Measurements from ENCODE around the gene ZSWIM9. TPM values are rescaled to one million over a fixed set of nuclear protein-coding genes. Genes with fewer than 3 reads are reported as not detected.
A peak's percentile ranks its signal among the peaks of the same experiment; 100 is the strongest.

Gene ZSWIM9
- total RNA-seq = 10 to 100 TPM in 1 of 2 experiments, 1 to 10 TPM in 1; 9.0 to 10.3 TPM

DNA sequence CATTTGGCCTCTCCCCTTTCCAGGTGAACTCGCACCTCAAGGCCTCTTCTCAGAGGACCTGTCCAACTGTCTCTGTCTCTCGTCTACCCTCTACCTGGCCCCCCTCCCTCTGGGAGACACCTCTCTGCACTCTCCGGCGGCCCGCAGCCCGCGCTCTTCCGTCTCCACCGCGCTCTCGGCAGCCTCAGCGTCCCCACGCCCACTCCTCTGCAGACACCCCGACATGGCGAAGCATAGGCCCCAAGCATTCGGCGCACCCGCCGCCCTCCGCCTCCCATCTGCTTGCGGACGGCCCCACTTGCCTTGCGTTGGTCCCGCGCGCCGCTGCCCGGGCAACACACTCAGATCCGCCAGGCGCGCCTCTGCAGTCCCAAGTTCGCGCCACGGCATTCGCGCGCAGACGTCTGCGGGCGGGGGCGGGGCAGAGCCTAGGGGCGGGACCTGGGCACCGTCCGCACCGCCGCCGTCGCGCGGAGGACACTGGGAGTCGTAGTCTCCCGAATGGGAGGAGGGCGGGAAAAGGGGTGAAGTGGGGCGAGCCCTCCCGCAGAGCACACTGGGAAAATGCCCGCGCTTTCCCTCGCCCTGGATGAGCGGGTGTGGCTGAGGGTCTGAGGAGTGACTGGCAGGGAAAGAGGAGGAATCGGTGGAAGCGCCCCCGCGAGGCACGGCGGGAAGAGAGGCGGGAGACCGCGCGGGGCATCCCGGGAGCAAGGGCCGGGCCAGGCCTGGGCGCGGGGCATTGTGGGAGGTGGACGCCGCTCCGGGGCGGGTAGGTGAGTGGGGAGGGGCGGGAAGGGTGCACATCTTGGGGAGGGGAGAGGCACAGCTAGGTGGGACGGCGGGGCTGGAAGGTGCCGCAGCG, at the start of gene ZSWIM9, which contains the start of gene LIG1:
TSS of gene ZSWIM9 (plus strand) at position 742 of the 865 bp plus-strand sequence. CDS start 1,123 bp downstream, outside the sequence.
TSS of gene LIG1 (minus strand) at position 406 of the 865 bp plus-strand sequence. CDS start 4,778 bp downstream, outside the sequence.
- ChIA-PET POLR2A (interaction anchor here (0.6 to 1.2 kb wide), 3 partner anchors 27 to 90 kb away, joined by 3 to 4 read pairs (median 3); no protein-coding TSS in a partner anchor), CTCF (interaction anchor here (1.3 to 1.8 kb wide), 2 partner anchors 63 to 91 kb away, joined by 5 to 7 read pairs; no protein-coding TSS in a partner anchor)
- ATAC-seq = peak; percentile 93

DNA sequence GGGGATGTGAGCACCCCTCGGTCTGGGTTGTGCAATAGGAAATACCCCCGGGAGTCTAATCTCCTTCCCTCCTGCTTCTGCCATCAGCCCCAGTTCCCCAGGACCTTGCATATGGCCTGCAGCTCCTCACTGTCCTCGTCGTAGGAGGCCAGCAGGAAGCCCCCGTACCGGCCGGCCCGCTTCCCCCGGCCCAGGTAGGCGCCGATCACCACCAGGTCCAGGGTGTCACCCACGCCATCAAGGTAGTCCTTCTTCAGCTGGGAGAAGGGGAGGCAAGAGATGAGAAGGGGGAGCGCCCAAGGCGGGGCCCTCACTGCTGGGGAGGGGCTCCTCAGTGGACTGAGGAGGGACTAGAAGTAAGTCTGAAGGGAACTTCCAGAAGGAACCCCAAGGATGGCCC, 49.4 kb upstream of the ZSWIM9 start:
- Mint-ChIP-seq H3K4me1 (ENCODE audit: low read depth) (peaks cover 25% of the 10 kb centered on the region), H3K27ac (no peak overlapping the region), H3K4me3 (no peak overlapping the region), H3K36me3 (ENCODE audit: low read depth) (peaks cover 65% of the 10 kb centered on the region), H3K9me3 (ENCODE audit: insufficient read depth) (no peaks in the 10 kb centered on the region), H3K27me3 (ENCODE audit: low read depth) (no peaks in the 10 kb centered on the region)
- ChIA-PET POLR2A (interaction anchor here (0.7 kb wide), 1 partner anchor 11 kb away, joined by 5 read pairs; the partner anchor contains the start of gene PLA2G4C), CTCF (no interaction called here)
- ATAC-seq = no peak
- DNase-seq = no peak

More for the DNA sequence above, at the start of gene ZSWIM9, which contains the start of gene LIG1:
- peaks cover 49% of the 10 kb centered on the region for H3K36me3 Mint-ChIP-seq (ENCODE audit: low read depth)
- peak within 1 kb of the TSS; percentile 88 for H3K4me3 Mint-ChIP-seq
- H3K9me3 Mint-ChIP-seq (ENCODE audit: insufficient read depth) = no peaks in the 10 kb centered on the region
- no peaks in the 10 kb centered on the region for H3K27me3 Mint-ChIP-seq (ENCODE audit: low read depth)
- H3K4me1 Mint-ChIP-seq (ENCODE audit: low read depth) = peaks cover 44% of the 10 kb centered on the region
- peak; percentile 93 for DNase-seq
- peak within 1 kb of the TSS; percentile 98 for H3K27ac Mint-ChIP-seq

DNA sequence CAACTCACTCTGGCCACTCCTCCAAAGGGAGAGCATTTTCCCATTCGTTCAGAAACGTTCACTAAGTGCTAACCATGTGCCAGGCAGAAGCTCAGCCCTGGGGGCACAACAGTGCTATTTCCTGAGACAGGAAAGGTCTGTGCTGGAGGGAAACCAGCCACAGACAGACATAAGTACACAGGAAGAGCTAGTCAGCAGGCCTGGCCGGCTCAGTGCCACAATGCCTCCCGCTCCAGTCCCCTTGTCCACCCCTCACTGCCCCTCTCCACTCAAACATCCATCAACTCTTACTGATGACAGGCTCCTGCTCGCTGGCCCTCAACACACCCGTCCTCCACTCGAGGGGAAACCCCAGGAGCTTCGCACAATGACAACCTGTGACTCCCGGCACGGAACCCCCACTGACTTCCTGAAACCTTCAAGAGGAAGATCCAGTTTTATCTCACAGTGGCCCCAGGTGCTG, 48.5 kb upstream of the ZSWIM9 start:
- POLR2A ChIA-PET = interaction anchor here (2.5 kb wide), 1 partner anchor 11 kb away, joined by 11 read pairs; the partner anchor contains the start of gene PLA2G4C
- DNase-seq (no peak), ATAC-seq (no peak)
- Mint-ChIP-seq H3K36me3 (ENCODE audit: low read depth) (peaks cover 66% of the 10 kb centered on the region), H3K27ac (peak overlapping the region; percentile 81), H3K4me1 (ENCODE audit: low read depth) (peaks cover 25% of the 10 kb centered on the region), H3K4me3 (no peak overlapping the region), H3K27me3 (ENCODE audit: low read depth) (no peaks in the 10 kb centered on the region), H3K9me3 (ENCODE audit: insufficient read depth) (no peaks in the 10 kb centered on the region)
- CTCF ChIA-PET = interaction anchor here (1.1 kb wide), 1 partner anchor 31 kb away, joined by 4 read pairs; no protein-coding TSS in a partner anchor

DNA sequence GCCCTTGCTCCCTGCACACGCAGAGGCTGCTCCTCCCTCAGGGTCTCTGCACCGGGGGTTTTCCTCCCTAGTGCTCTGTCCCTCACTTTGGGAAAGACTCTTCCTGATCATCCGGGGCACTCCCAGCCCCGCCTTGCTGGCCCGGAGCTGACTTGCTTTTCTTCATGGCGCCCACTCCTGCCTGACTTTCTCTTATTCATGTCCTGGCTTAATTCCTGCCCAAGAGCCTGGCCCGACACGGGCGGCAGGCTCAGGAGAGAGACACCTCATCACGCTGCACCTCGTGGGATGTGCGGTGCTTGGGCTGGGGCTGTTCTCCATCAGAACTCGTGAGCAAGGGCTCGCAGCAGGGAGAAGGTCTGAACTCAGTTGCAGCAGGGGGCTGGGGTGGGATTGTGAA, 48.1 kb upstream of the ZSWIM9 start:
- CTCF ChIA-PET = interaction anchor here (1.1 kb wide), 1 partner anchor 30 kb away, joined by 4 read pairs; no protein-coding TSS in a partner anchor
- ATAC-seq (no peak), DNase-seq (no peak)
- H3K9me3 Mint-ChIP-seq (ENCODE audit: insufficient read depth) = no peaks in the 10 kb centered on the region
- H3K4me3 Mint-ChIP-seq = no peak overlapping the region
- H3K27ac Mint-ChIP-seq = peak overlapping the region; percentile 81
- POLR2A ChIA-PET = interaction anchor here (2.5 kb wide), 1 partner anchor 12 kb away, joined by 11 read pairs; the partner anchor contains the start of gene PLA2G4C
- peaks cover 67% of the 10 kb centered on the region for H3K36me3 Mint-ChIP-seq (ENCODE audit: low read depth)
- H3K27me3 Mint-ChIP-seq (ENCODE audit: low read depth) = no peaks in the 10 kb centered on the region
- H3K4me1 Mint-ChIP-seq (ENCODE audit: low read depth) = peaks cover 24% of the 10 kb centered on the region

DNA sequence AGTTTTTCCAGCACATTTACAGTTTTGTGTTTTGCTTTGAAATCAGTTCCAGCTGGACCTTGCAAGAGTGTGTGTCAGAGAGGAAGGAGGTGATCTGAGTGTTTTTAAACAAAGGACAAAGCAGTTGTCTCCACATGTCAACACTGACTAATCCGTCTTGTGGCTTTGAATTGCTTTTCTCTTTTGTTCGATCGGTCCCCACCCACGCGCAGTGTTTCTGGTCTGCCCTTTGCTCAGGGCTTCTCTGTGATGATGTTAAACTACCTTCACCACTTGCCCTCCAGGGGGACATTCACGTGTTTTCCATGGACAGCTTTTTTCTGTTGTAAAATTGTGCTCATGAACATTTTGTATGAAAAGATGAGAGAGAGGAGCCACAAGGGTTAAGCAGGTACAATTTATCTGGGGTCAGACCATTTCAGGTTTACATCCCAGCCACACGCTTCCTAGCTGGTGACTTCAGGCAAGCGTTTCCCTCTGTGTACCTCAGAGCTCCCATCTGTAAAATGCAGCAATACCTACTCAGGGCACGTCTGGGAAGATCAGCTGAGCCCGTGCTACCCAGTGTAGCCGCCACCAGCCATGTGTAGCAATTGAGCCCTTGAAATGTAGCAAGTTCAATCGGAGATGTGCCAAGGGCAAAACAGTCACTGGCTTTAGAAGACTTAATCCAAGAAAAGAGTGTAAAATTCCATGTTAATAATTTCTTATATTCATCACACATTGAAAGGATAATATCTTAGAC, 46.4 kb upstream of the ZSWIM9 start:
- no peak for ATAC-seq
- H3K9me3 Mint-ChIP-seq (ENCODE audit: insufficient read depth) = no peaks in the 10 kb centered on the region
- H3K27me3 Mint-ChIP-seq (ENCODE audit: low read depth) = no peaks in the 10 kb centered on the region
- peaks cover 69% of the 10 kb centered on the region for H3K36me3 Mint-ChIP-seq (ENCODE audit: low read depth)
- H3K27ac Mint-ChIP-seq = no peak overlapping the region
- POLR2A ChIA-PET = interaction anchor here (2.5 kb wide), 1 partner anchor 13 kb away, joined by 11 read pairs; the partner anchor contains the start of gene PLA2G4C
- no peak overlapping the region for H3K4me3 Mint-ChIP-seq
- peaks cover 15% of the 10 kb centered on the region for H3K4me1 Mint-ChIP-seq (ENCODE audit: low read depth)
- CTCF ChIA-PET = interaction anchor here (0.7 to 3.2 kb wide), 5 partner anchors 14 to 161 kb away, joined by 3 to 11 read pairs (median 4); partner anchors contain the start of gene PLA2G4C
- no peak for DNase-seq

DNA sequence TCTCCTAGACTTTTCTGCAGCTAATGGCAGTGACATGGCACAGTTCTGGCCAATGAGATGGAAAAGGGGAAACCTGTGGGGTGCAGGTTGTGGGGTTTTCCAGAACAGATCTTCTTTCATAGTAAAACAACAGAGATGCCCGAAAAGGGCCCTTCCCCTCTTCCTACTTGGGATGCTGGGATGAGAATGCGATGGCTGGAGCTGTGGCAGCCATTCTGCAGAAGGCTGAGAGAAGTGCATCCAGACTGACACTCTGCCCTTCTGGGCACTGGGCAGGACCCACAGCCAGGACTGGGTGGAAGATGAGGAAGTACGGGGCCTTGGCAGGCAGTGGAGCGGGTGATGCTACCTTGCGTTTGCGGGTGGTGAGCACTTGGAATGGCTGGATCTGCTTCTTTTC, 42.9 kb upstream of the ZSWIM9 start:
- H3K27ac Mint-ChIP-seq = no peak overlapping the region
- CTCF ChIA-PET = interaction anchor here (1.8 kb wide), 1 partner anchor 17 kb away, joined by 6 read pairs; the partner anchor contains the start of gene PLA2G4C

DNA sequence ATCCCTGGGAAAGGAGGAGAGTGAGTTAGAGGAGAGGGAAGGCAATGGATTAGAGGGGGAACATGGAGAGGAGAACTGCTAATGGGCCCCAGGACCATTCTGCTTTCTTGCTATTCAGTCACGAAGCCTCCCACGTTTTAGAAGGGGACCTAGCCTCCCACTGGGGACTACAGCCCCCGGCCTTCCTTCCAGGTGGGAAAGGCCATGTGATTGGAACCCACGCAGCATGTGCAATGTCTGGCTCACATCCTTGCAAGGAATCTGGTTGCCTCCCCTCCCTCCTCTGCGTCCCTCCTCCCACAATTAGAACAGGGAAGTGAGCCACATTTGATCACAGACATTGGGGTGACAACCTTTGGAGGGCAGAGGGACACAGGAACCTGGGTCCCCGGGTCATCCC, 37.4 kb upstream of the ZSWIM9 start:
- CTCF ChIA-PET = no interaction called here
- Mint-ChIP-seq H3K36me3 (ENCODE audit: low read depth) (peaks cover 47% of the 10 kb centered on the region), H3K4me3 (no peak overlapping the region), H3K4me1 (ENCODE audit: low read depth) (no peaks in the 10 kb centered on the region), H3K27me3 (ENCODE audit: low read depth) (no peaks in the 10 kb centered on the region), H3K9me3 (ENCODE audit: insufficient read depth) (no peaks in the 10 kb centered on the region), H3K27ac (no peak overlapping the region)
- no peak for ATAC-seq
- POLR2A ChIA-PET = no interaction called here
- no peak for DNase-seq

More for the DNA sequence above, 42.9 kb upstream of the ZSWIM9 start:
- no peak for DNase-seq
- Mint-ChIP-seq H3K4me3 (no peak overlapping the region), H3K4me1 (ENCODE audit: low read depth) (peaks cover 7% of the 10 kb centered on the region), H3K36me3 (ENCODE audit: low read depth) (peaks cover 65% of the 10 kb centered on the region), H3K27me3 (ENCODE audit: low read depth) (no peaks in the 10 kb centered on the region), H3K9me3 (ENCODE audit: insufficient read depth) (no peaks in the 10 kb centered on the region)
- ATAC-seq = no peak
- POLR2A ChIA-PET = interaction anchor here (0.5 kb wide), 1 partner anchor 1676 kb away, joined by 3 read pairs; no protein-coding TSS in a partner anchor

DNA sequence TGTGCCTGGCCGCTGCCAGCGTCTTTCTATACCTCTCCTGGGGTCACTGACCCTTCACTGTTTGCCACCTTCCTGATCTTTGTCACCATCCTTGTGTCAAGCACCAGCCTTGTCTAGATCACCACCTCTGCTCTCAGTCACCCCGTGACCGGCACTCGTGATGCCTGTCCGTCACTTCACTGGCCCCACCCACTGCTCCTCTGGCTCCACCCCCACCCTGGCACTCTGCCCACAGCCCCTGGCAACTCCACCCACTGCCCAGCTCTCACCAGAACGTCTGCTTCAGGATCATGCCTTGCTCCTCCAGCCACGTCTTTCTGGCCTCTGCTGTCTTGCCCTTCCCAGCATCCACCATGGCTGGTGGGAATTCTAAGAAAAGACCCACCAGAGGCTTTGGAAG, 35.1 kb upstream of the ZSWIM9 start:
- DNase-seq (no peak), ATAC-seq (no peak)
- peaks cover 45% of the 10 kb centered on the region for H3K36me3 Mint-ChIP-seq (ENCODE audit: low read depth)
- H3K27me3 Mint-ChIP-seq (ENCODE audit: low read depth) = no peaks in the 10 kb centered on the region
- no peak overlapping the region for H3K4me3 Mint-ChIP-seq
- H3K27ac Mint-ChIP-seq = peak overlapping the region; percentile 61
- ChIA-PET POLR2A (no interaction called here), CTCF (no interaction called here)
- H3K4me1 Mint-ChIP-seq (ENCODE audit: low read depth) = no peaks in the 10 kb centered on the region
- H3K9me3 Mint-ChIP-seq (ENCODE audit: insufficient read depth) = no peaks in the 10 kb centered on the region

DNA sequence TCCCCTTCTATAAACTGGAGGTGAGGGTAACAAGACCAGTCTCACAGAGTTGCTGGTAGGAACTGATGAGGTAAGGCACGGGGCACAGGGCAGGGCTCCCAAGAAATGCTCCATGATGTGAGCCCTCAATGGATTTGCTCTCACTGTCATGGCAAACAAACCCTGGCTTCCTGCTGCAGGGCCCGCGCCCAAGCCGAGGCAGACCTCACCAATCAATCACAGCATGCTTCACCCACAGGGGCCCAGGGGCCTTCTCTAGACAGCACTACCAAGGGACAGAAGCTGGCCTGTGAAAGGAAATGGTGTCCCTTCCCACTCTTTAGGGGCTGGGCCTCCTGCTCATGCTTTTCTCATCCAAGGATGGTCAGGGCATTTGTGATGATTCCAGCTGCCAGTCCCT, 33.9 kb upstream of the ZSWIM9 start:
- ChIA-PET POLR2A (no interaction called here), CTCF (no interaction called here)
- no peaks in the 10 kb centered on the region for H3K27me3 Mint-ChIP-seq (ENCODE audit: low read depth)
- DNase-seq (no peak), ATAC-seq (no peak)
- no peak overlapping the region for H3K27ac Mint-ChIP-seq
- H3K4me1 Mint-ChIP-seq (ENCODE audit: low read depth) = no peaks in the 10 kb centered on the region
- H3K36me3 Mint-ChIP-seq (ENCODE audit: low read depth) = peaks cover 45% of the 10 kb centered on the region
- no peak overlapping the region for H3K4me3 Mint-ChIP-seq
- H3K9me3 Mint-ChIP-seq (ENCODE audit: insufficient read depth) = no peaks in the 10 kb centered on the region

DNA sequence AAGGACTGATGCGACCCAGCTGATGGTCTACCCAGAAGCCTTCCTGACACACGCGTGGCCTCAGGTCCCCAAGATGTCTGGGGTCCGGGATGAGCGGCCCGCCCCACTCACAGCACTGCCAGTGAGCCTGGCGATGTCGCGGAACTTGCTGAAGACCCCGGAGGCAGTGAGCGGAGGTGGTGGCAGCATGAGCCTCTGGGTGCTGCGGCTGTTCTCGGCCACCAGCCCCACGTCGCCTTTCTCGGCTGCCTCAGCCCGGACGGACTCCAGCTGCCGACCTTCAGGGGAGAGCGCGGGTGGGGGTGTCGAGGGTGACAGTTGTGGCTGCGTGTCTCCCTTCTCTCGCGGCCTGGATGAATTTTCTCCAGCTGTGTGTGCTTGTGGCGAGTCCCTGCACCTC, 33.1 kb upstream of the ZSWIM9 start:
- ChIA-PET POLR2A (no interaction called here), CTCF (no interaction called here)
- Mint-ChIP-seq H3K4me3 (no peak overlapping the region), H3K36me3 (ENCODE audit: low read depth) (peaks cover 42% of the 10 kb centered on the region), H3K9me3 (ENCODE audit: insufficient read depth) (no peaks in the 10 kb centered on the region), H3K27me3 (ENCODE audit: low read depth) (no peaks in the 10 kb centered on the region), H3K27ac (no peak overlapping the region), H3K4me1 (ENCODE audit: low read depth) (no peaks in the 10 kb centered on the region)
- no peak for ATAC-seq
- no peak for DNase-seq

DNA sequence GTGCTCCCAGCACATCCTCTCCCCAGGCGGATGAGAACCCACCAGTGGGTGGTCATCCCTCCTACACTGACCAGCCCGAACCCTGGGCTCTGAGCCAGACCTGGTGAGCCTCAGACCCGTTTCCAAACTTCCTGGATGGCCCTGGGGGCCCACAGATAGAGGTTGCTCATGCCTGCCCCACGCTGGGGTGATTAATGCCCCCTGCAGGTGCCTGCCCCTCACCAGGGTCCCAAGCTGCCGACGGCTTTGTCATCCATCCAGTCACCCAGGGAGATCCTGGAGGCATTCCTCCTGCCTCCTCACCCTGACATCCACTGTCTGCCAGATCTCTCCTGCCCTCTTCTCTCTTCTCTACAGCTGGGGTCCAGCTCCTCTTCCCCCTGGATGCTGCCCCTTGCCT, 31.4 kb upstream of the ZSWIM9 start:
- ATAC-seq (no peak), DNase-seq (no peak)
- H3K4me1 Mint-ChIP-seq (ENCODE audit: low read depth) = no peaks in the 10 kb centered on the region
- no peak overlapping the region for H3K4me3 Mint-ChIP-seq
- ChIA-PET CTCF (no interaction called here), POLR2A (no interaction called here)
- H3K9me3 Mint-ChIP-seq (ENCODE audit: insufficient read depth) = no peaks in the 10 kb centered on the region
- H3K27me3 Mint-ChIP-seq (ENCODE audit: low read depth) = no peaks in the 10 kb centered on the region
- H3K27ac Mint-ChIP-seq = peak overlapping the region; percentile 3
- H3K36me3 Mint-ChIP-seq (ENCODE audit: low read depth) = peaks cover 48% of the 10 kb centered on the region

Measured in activated CD8-positive, alpha-beta T cell treated with anti-CD3 and anti-CD28 coated beads, Interleukin-2, amount 10 ng/mL, durations not matched to agents 7 days and 5 days (primary cell).